ENCODE measurements around the gene THAP4.

THAP4 gene

DNA sequence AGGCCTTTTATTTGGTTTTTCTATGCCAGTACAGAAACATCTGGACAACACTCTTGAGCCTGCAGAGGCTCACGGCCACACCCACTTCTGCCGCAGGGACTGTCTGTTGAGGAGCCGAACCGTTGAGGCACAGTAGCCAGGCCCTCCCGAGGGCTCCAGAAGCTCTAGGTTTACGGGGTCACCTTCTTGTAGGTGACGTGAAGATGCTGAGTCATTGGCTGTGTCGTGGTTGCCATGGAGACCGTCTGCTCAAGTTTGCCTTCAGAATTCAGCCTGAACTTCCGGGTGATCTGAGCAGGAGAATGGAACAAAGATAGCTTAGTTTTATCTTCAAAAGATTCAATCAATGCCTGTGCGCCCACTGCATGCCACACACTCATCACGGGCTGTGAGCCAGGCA lies 52.5 kb downstream of the THAP4 start (continued):
- TF ChIP-seq, protein P1, sequence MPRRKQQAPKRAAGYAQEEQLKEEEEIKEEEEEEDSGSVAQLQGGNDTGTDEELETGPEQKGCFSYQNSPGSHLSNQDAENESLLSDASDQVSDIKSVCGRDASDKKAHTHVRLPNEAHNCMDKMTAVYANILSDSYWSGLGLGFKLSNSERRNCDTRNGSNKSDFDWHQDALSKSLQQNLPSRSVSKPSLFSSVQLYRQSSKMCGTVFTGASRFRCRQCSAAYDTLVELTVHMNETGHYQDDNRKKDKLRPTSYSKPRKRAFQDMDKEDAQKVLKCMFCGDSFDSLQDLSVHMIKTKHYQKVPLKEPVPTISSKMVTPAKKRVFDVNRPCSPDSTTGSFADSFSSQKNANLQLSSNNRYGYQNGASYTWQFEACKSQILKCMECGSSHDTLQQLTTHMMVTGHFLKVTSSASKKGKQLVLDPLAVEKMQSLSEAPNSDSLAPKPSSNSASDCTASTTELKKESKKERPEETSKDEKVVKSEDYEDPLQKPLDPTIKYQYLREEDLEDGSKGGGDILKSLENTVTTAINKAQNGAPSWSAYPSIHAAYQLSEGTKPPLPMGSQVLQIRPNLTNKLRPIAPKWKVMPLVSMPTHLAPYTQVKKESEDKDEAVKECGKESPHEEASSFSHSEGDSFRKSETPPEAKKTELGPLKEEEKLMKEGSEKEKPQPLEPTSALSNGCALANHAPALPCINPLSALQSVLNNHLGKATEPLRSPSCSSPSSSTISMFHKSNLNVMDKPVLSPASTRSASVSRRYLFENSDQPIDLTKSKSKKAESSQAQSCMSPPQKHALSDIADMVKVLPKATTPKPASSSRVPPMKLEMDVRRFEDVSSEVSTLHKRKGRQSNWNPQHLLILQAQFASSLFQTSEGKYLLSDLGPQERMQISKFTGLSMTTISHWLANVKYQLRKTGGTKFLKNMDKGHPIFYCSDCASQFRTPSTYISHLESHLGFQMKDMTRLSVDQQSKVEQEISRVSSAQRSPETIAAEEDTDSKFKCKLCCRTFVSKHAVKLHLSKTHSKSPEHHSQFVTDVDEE (CRISPR knock-in tag; IDR thresholded peaks at IDR 0.05), result no peak
- no peak for TF ChIP-seq ZNF8 (CRISPR knock-in tag; IDR thresholded peaks at IDR 0.05)
- TF ChIP-seq, protein P2, sequence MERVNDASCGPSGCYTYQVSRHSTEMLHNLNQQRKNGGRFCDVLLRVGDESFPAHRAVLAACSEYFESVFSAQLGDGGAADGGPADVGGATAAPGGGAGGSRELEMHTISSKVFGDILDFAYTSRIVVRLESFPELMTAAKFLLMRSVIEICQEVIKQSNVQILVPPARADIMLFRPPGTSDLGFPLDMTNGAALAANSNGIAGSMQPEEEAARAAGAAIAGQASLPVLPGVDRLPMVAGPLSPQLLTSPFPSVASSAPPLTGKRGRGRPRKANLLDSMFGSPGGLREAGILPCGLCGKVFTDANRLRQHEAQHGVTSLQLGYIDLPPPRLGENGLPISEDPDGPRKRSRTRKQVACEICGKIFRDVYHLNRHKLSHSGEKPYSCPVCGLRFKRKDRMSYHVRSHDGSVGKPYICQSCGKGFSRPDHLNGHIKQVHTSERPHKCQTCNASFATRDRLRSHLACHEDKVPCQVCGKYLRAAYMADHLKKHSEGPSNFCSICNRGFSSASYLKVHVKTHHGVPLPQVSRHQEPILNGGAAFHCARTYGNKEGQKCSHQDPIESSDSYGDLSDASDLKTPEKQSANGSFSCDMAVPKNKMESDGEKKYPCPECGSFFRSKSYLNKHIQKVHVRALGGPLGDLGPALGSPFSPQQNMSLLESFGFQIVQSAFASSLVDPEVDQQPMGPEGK (CRISPR knock-in tag; IDR thresholded peaks at IDR 0.05; ENCODE audit: borderline replicate concordance), result no peak
- TF ChIP-seq ISL1 (CRISPR knock-in tag; IDR thresholded peaks at IDR 0.05), result no peak
- no peak for TF ChIP-seq ZNF70 (CRISPR knock-in tag; IDR thresholded peaks at IDR 0.05)
- TF ChIP-seq GLIS3 (CRISPR knock-in tag; IDR thresholded peaks at IDR 0.05), result no peak
- no peak for TF ChIP-seq ZFP3 (CRISPR knock-in tag; IDR thresholded peaks at IDR 0.05)
- no peak for TF ChIP-seq TOX (CRISPR knock-in tag; IDR thresholded peaks at IDR 0.05; ENCODE audit: borderline replicate concordance)
- TF ChIP-seq CSDC2 (CRISPR knock-in tag; IDR thresholded peaks at IDR 0.05), result no peak
- no peak for TF ChIP-seq ZFP30 (CRISPR knock-in tag; IDR thresholded peaks at IDR 0.05)
- TF ChIP-seq ESRRG (CRISPR knock-in tag; IDR thresholded peaks at IDR 0.05), result no peak

DNA sequence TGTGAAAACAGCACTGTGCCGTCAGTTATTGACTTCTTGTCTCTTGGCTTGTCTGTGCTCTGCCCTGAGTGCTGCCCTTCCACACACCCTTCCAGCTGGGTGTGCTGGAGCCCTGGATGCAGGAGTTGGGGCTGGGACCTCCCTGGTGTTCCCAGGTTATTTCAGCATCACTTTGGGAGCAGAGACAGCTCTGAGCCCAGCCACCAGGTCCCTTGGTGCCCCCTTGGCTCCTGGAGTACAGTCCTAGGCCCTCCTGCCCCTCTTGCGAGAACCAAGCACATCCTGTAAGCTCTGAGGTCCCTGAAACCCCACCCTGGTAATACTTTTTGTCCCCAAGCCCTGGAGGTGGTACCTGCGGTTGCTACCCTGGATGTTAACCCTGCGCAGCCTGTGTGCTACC lies 54.2 kb downstream of the THAP4 start:
- TF ChIP-seq, protein P1 (CRISPR knock-in tag; IDR thresholded peaks at IDR 0.05), result no peak
- TF ChIP-seq ESRRG (CRISPR knock-in tag; IDR thresholded peaks at IDR 0.05) (no peak), CSDC2 (CRISPR knock-in tag; IDR thresholded peaks at IDR 0.05) (no peak), TOX (CRISPR knock-in tag; IDR thresholded peaks at IDR 0.05; ENCODE audit: borderline replicate concordance) (no peak), ZFP30 (CRISPR knock-in tag; IDR thresholded peaks at IDR 0.05) (no peak), TCF4 (CRISPR knock-in tag; IDR thresholded peaks at IDR 0.05; ENCODE audit: borderline replicate concordance) (no peak), ARNTL (CRISPR knock-in tag; IDR thresholded peaks at IDR 0.05; ENCODE audit: borderline replicate concordance, low read depth) (no peak), GLIS3 (CRISPR knock-in tag; IDR thresholded peaks at IDR 0.05) (no peak), RARB (CRISPR knock-in tag; IDR thresholded peaks at IDR 0.05) (no peak), SNAI2 (CRISPR knock-in tag; IDR thresholded peaks at IDR 0.05) (no peak), OSR1 (CRISPR knock-in tag; IDR thresholded peaks at IDR 0.05) (no peak), ZNF8 (CRISPR knock-in tag; IDR thresholded peaks at IDR 0.05) (no peak), ZNF70 (CRISPR knock-in tag; IDR thresholded peaks at IDR 0.05) (no peak), ISL1 (CRISPR knock-in tag; IDR thresholded peaks at IDR 0.05) (no peak), BACH2 (CRISPR knock-in tag; IDR thresholded peaks at IDR 0.05; ENCODE audit: borderline replicate concordance) (no peak)
- TF ChIP-seq, protein P3, sequence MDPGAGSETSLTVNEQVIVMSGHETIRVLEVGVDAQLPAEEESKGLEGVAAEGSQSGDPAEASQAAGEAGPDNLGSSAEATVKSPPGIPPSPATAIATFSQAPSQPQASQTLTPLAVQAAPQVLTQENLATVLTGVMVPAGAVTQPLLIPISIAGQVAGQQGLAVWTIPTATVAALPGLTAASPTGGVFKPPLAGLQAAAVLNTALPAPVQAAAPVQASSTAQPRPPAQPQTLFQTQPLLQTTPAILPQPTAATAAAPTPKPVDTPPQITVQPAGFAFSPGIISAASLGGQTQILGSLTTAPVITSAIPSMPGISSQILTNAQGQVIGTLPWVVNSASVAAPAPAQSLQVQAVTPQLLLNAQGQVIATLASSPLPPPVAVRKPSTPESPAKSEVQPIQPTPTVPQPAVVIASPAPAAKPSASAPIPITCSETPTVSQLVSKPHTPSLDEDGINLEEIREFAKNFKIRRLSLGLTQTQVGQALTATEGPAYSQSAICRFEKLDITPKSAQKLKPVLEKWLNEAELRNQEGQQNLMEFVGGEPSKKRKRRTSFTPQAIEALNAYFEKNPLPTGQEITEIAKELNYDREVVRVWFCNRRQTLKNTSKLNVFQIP (CRISPR knock-in tag; IDR thresholded peaks at IDR 0.05; ENCODE audit: borderline replicate concordance, low read depth), result no peak
- TF ChIP-seq, protein P4, sequence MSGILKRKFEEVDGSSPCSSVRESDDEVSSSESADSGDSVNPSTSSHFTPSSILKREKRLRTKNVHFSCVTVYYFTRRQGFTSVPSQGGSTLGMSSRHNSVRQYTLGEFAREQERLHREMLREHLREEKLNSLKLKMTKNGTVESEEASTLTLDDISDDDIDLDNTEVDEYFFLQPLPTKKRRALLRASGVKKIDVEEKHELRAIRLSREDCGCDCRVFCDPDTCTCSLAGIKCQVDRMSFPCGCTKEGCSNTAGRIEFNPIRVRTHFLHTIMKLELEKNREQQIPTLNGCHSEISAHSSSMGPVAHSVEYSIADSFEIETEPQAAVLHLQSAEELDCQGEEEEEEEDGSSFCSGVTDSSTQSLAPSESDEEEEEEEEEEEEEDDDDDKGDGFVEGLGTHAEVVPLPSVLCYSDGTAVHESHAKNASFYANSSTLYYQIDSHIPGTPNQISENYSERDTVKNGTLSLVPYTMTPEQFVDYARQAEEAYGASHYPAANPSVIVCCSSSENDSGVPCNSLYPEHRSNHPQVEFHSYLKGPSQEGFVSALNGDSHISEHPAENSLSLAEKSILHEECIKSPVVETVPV (CRISPR knock-in tag; IDR thresholded peaks at IDR 0.05), result no peak
- TF ChIP-seq, protein P5, sequence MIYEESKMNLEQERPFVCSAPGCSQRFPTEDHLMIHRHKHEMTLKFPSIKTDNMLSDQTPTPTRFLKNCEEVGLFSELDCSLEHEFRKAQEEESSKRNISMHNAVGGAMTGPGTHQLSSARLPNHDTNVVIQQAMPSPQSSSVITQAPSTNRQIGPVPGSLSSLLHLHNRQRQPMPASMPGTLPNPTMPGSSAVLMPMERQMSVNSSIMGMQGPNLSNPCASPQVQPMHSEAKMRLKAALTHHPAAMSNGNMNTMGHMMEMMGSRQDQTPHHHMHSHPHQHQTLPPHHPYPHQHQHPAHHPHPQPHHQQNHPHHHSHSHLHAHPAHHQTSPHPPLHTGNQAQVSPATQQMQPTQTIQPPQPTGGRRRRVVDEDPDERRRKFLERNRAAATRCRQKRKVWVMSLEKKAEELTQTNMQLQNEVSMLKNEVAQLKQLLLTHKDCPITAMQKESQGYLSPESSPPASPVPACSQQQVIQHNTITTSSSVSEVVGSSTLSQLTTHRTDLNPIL (CRISPR knock-in tag; IDR thresholded peaks at IDR 0.05; ENCODE audit: low read depth), result no peak
- ATAC-seq, result no peak
